DMS 273 (cell line): ENCODE measurements around the gene HOATZ.

ENCODE experiments used
- DNase-seq: peaks from one replicate; lab custom pipeline; 2025; ENCODE audit not compliant: unreplicated experiment; lab: John Stamatoyannopoulos, UW

HOATZ gene

DNA sequence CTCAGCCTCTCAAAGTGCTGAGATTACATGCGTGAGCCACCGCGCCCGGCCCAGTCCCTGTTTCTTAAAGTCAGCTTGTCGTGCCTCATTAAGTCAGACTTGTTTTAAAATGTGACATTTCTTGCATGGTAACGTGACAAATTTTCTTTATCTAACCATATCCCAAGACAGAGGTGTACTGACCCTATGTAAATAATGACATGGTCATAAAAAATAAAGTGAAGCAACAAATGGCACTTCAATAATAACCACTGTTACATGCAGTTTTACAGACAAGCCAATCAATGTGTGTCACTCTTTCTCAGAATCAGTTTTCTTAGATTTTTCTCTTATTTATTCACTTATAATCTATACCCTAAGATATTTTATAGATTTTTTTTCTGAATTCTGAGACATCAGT is 61.2 kb downstream of the HOATZ start:
- no peak for DNase-seq

DNA sequence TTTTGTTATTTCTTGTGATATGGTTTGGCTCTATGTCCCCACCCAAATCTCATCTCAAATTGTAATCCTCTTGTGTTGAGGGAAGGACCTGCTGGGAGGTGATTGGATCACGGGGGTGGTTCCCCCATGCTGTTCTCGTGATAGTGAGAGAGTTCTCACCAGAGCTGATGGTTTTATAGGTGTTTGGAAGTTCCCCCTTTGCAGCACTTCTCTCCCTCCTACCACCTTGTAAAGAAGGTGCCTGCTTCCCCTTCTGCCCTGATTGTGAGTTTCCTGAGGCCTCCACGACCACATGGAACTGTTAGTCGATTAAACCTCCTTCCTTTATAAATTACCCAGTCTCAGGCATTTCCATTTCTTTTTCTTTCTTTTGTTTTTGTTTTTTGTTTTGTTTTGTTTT is 63.2 kb downstream of the HOATZ start:
- no peak for DNase-seq

DNA sequence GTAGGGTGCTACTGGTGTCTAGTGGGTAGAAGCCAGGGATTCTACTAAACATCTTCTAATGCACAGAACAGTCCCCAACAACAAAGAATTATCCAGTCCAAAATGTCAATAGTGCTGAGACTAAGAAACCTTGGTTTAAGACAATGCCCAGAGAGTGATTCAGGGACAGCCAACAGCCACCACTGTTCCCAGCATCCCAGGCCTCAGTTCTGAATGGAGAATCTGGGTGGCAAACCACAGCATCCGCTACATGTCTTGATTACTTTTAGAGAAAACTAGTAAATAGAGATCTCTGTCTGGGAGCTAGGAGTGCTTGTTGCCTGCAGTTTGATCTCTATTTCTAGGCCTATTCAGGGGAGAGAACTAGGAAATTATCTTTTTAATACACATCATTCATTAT is 66.8 kb downstream of the HOATZ start:
- DNase-seq: no peak

DNA sequence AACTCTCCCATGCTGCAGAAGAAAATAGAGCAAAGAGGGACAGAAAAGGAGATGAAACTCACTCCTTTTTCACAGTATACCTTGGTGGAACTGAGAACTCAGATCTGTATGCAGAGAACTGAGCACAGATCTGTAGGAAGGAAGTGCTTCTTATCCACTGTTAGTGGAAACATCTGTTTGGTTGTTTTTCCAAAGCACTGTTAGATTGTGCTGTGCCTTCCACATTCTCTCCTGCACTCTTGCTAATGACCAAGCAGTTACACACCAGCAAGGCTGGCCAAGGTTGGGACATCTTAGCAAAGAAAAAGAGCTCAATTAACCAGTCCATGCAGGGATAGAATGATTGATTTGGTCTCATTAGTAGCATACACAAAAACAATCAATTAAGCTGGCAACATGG is 67.6 kb downstream of the HOATZ start:
- DNase-seq: no peak

DNA sequence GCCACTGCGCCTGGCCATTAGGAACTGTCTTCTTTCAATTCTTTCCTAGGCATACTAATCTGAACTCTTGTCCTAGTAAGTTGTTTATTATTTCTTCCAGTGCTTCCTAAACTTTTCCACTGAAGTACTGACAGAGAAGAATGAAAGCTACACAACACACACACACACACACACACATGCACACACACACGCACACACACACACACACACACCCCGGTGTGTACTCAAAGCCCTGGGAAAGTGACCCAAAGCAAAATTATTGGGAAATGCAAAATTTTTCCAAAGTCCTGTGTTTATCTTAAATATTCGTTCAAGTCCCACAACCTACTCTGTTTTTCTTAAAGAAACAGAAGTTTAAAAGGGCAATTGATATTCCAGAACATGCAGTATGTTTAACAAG is 68.3 kb downstream of the HOATZ start:
- DNase-seq: no peak

DNA sequence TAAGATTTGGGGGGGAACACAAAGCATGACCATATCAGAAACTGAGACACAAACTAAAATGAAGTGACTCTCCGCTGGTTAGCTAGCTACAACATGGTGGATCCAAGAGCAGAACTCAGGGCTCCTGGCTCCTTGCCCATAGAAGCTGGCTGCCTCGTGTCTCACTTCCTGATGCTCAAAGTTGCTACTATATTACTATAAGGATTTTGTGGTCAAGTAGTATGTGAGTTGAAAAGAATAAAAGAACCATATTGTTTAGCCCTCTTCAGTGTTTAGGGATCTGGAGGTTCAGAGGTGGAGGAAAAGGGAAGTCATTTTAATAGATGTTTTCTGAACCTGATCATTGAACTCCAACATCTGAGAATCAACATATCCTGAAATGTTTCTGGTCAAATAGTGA is 70.8 kb downstream of the HOATZ start:
- DNase-seq: no peak

DNA sequence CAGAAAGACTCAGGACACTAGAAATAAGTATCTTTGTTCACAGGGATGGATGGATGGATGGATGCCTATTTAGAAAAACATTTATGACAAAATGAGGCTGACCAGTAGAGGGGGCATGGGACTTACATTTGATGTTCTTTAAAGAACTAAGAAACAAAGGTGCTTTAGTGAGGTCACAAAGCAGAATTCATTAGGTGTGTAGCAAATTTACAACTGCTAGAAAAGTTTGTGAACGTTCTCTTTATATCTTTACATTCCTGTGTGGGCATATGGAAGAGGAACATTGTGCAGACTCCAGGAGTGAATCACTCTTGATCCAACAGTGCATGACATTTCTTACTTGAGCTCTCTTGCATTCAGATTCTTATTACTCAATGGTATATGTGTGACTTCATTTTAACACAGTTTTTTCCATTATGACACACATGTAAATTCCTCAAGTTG is 71.8 kb downstream of the HOATZ start:
- peak; percentile 73 for DNase-seq
